Central memory CD4-positive, alpha-beta T cell (primary cell): ENCODE results near the gene ACTR5.

Experiments used
- DNase-seq: peaks from one replicate; pipeline ENCODE4 v3.0.0; 2022

Gene ACTR5

DNA sequence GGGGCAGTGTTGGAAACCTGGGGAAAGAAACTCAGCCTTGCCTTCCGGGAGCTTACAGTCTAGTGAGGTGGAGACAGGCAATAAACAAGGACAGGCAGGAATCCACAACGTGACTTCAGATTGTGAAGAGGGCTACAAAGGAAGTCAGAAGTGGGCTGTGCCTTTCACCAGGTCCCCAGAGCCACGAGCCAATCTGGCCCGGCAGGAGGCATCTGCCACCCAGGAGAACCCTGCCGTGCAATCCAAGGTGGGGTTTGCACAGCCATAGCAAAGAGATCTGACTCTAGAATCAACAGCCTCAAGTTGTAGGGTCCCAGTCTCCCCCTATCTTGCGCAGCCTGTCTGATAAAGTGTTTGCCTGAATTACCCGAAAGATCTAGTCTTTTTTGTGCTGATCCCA is 18.5 kb upstream of the ACTR5 start:
- no peak for DNase-seq

GRCh38 chr20:38730167-38730988 is 17.9 kb upstream of the ACTR5 start:
- DNase-seq = no peak

DNA sequence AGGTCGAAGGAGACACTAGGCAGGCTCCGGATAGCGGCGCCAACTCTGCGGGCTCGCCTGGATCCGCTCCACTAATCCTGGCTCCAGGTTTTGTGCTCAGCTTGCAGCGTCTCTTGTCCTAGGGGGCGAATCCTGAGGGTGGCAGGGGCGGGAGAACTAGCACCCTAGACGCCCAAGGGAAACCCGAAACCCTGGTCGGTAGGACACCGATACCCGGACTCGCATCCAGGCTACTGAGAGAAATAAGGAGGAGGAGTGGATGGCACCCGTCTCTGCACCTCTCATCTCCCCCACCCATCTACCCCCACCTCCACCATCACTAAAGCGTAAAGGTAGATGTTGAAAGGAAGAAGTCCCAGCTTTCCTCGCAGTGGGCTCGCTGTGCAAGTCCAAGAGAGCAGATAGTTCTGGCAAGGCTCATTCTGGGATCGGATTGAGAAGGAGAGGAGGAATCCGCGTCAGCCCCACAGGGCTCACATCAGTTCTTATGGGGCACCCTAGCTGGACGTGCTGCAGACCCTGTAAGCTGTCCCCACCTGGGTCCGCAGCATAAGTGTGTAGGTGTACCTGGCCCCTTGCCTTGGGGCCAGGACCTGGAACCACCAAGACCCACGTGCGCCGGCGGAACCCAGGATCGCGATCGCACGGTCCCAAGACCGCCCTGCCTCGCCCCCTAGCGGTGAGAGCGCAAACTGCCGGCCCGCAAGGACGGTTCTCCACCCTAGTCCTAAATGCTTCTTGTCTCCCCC is 17.1 kb upstream of the ACTR5 start:
- peak; percentile 64 for DNase-seq

- no peak for DNase-seq
These were observed 16.5 kb upstream of the ACTR5 start for GRCh38 chr20:38731738-38732113.

DNA sequence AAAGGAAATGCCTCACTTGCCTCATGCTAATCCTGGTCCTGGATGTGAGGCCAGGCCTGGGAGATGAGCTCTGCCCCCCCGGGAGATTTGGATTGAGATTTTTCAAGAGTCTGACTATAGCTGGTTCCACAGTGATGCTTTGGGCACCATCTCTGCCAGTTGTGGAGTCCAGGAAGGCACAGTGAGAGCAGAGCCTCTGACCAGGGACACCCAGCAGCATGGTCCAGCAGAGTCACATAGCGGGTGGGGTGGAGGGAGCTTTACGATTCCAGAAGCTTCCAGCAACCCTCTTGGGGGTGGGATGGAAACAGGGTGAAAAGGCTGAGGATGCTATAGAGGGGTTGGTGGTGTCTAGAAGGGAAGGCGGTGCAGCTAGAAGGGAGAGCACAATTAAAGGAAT is 15.3 kb upstream of the ACTR5 start:
- no peak for DNase-seq

GRCh38 chr20:38735172-38735571 is 13.1 kb upstream of the ACTR5 start:
- no peak for DNase-seq

- no peak for DNase-seq
These were observed 10.4 kb upstream of the ACTR5 start for GRCh38 chr20:38737887-38738286.

- no peak for DNase-seq
These were observed 2.5 kb upstream of the ACTR5 start for GRCh38 chr20:38745757-38746156.

- no peak for DNase-seq
These were observed 664 bp upstream of the ACTR5 start for GRCh38 chr20:38747495-38748096.

DNA sequence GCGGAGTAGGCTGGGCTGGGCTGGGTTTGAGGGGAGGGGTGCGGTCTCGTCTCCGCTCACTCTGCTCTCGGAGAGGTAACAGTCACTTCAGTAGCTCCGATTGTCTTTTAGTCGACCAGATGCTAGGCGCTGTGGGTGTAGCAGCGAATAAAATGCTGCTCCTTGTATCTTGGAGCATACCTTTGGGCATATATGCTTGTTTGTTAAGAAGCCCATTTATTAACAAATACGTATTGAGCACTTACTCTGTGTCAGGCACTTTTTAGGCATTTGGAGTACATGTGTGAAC is 545 bp downstream of the ACTR5 start:
- no peak for DNase-seq

DNA sequence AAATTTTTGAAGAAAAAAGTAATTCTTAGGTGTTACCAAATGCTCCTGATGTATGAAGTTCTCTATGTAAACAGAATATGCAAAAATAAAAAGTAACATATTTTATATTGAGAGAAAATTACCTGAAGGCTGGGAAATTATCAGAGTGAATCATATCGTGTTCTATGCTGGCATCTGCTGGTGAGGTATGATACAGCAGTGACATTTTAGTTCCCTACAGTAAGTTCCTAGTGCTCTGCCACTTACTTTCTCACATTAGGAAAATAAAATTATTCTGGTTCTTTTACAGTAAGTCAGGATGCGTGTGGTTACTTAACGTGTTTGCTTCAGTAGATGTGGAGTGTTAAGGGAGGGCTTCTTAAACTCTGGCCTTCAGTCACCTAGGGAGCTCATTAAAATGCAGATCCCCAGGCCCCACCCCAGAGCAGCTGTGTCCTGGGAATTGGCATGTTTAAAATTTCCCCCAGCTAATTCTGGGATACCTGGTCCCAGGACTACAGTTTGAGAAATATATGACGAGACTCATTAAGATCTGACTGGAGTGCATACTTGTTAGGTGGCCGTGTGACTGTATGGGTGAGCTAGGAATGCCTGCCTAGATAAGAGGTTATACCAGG is 3.2 kb downstream of the ACTR5 start:
- no peak for DNase-seq

- no peak for DNase-seq
These were observed 3.8 kb downstream of the ACTR5 start for GRCh38 chr20:38752029-38752428.

DNA sequence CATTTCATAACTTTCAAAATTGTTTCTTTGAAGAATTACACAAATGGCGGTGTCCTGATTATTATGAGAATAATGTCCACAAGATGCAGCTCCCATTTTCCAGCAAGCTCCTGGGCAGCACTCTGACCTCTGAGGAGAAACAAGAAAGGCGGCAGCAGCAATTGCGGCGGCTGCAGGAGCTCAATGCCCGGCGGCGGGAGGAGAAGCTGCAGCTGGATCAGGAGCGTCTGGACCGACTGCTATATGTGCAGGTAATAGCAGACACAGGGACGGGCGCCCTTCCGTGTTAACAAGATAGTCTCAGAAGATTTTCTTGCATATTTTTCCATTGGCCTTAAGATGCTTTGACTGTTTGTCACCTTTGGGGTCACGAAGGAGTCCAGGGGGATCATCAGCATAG is 6.7 kb downstream of the ACTR5 start:
- no peak for DNase-seq

DNA sequence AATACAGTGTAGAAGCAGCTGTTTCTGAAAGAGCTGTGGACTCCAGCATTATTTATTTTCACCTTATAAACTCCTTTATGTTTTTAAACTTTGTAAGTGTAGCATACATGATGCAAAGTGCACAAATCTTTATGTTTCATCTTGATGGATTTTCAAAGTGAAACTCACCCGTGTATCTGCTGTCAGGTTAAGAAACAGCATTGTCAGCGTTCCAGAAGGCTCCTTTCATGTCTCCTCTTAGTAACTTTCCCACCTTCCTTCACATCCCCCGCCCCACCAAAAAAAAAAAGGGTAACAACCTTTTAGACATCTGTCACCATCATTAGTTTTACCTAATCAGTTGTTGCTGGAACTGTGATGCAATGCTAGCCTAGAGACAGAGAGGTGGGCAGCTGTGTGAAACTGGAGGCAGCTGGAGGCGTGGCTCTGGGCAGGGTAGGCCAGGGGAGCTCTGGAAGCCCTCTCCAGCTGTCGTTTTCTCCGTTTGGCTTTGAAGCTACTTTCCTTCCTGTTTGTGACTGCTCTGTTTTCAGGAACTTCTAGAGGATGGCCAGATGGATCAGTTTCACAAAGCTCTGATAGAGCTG is 7.2 kb downstream of the ACTR5 start:
- no peak for DNase-seq

DNA sequence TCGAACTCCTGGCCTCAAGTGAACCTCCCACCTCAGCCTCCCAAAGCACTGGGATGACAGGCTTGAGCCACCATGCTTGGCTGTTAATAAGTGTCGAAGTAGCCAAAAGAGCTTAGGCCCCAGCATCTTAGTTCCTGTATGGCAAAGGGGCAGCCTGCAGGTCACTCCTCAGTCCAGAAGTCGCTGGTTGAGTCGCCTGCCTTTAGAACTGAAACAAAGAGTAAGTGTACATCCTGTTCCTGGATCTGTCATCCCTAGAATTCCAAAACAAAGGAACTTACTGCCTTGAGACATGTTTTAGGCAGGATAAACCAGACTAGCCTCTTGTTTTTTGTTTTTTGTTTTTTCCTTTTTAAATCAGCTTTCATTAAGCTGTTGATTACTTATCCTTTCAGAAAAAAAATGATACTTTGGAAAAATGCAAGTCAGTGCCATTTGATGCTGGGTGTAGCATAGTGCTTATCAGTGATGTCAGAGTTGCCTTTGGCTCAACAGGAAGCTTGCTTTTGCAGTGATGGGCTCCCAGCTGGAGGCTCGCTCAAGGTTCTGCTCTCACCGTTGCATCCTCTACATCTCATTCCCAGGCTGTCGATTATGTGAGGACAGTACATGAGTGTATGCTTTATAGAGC is 9.0 kb downstream of the ACTR5 start:
- DNase-seq = no peak

- DNase-seq = no peak
These were observed 10.8 kb downstream of the ACTR5 start for GRCh38 chr20:38759106-38759505.

DNA sequence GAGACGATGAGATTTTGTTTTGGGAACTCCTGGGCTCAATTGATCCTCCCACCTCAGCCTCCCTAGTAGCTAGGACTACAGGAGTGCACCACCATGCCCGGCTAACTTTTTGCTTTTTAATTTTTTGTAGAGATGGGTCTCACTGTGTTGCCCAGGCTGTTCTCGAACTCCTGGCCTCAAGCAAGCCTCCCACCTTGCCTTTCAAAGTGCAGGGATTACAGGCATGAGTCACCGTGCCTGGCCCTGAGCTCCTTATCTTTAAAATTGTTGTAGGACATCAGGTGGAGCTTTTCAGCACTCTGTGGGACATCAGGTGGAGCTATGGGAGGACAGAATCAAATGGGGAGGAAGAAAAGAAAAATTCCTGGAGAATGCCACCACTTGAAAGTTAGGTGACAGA is 12.7 kb downstream of the ACTR5 start:
- no peak for DNase-seq

- DNase-seq = no peak
These were observed 13.9 kb downstream of the ACTR5 start for GRCh38 chr20:38762174-38762573.

DNA sequence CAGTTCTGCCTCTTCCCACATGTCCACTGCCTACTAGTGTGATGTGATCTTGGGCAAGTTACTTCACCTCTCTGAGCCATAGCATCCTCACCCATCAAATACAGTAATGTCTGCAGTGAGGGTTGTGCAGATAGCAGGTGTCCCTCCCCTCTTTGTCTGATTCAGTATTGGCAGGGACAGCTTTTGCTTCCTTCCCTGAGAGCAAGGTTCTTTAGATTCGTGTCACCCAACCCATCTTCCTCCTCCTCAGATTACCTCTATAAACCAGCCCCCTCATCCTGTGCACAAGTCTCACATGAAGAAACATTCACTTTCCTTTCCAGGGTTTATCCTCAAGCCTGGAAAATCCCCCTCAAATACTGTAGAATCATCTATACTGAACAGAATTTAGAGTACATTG is 15.4 kb downstream of the ACTR5 start:
- DNase-seq = no peak

DNA sequence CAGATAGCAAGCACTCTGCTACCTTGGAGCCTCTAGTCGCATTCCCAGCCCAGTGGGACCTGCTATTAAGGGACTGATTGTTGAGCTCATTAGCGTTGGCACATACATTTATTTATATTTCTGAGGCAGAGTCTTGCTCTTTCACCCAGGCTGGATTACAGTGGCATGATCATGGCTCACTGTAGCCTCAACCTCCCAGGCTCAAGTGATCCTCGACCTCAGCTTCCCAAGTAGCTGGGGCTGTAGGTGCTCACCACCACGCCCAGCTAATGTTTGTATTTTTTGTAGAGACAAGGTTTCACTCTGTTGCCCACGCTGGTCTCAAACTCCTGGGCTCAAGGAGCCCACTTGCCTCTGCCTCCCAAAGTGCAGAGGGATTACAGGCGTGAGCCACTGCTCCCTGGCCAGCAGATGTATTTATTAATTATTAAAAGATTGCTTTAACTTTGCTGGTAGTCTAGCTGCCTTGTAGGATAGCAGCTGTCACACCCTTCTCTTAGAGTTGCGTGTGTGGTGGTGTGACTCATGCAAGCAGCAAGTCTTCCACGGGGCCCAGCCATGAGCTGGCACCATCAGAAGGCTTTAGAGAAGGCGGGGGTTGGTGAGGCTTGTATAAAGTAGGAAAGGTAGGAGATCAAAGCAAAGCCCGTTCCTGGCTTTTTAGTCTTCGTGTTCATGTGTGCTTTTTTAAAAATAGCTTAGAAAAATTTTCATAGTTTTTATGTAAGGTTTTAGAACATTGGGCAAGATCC is 16.5 kb downstream of the ACTR5 start:
- no peak for DNase-seq

- DNase-seq = no peak
These were observed 17.8 kb downstream of the ACTR5 start for GRCh38 chr20:38766071-38766470.
